A549 (cell line): ENCODE data around the gene ZNF335.

ENCODE experiments used
- CEBPB ChIP-seq, 2 experiments: fragments of >200 bp in 1 of 2; sonication (Bioruptor Twin) in 1 of 2; formaldehyde crosslinking in 1 of 2; IDR thresholded peaks; 2 replicates each; pipeline ENCODE4 v1.6.1; 2012 to 2016
- EP300 ChIP-seq, 2 experiments: fragments of >200 bp; sonication (Bioruptor Twin); formaldehyde crosslinking; IDR thresholded peaks; 2 replicates in 1 of 2; 3 replicates in 1 of 2; pipeline ENCODE4 v1.6.1; 2016 to 2017
- FOSL2 ChIP-seq, 2 experiments: fragments of 450-650 bp in 1 of 2; fragments of >200 bp in 1 of 2; sonication (Bioruptor Twin) in 1 of 2; formaldehyde crosslinking; IDR thresholded peaks; 2 replicates each; pipeline versions ENCODE4 v1.5.0 to v1.6.1; 2016 to 2020; ENCODE audit warnings: mild to moderate bottlenecking in 1 of 2, moderate library complexity in 1 of 2
- HOXA7 ChIP-seq: fragments of 250-450 bp; sonication (Bioruptor Pico); IDR thresholded peaks from 2 replicates; pipeline ENCODE4 v1.5.0; 2020; ENCODE audit warnings: mild to moderate bottlenecking, moderate library complexity
- HOXB5 ChIP-seq: fragments of 250-450 bp; sonication (Bioruptor Pico); IDR thresholded peaks from 2 replicates; pipeline ENCODE4 v1.5.0; 2020; ENCODE audit warnings: mild to moderate bottlenecking, moderate library complexity
- JUN ChIP-seq, 2 experiments: fragments of >200 bp; sonication (Bioruptor Twin); formaldehyde crosslinking; IDR thresholded peaks; 2 replicates in 1 of 2; 3 replicates in 1 of 2; pipeline ENCODE4 v1.6.1; 2016 to 2017
- NPAS2 ChIP-seq: fragments of 250-450 bp; sonication (Bioruptor Pico); IDR thresholded peaks from 2 replicates; pipeline ENCODE4 v1.8.0; 2022; ENCODE audit warnings: mild to moderate bottlenecking, moderate library complexity, borderline replicate concordance
- PHF8 ChIP-seq: fragments of 200-600 bp; sonication (generic); IDR thresholded peaks from 2 replicates; pipeline ENCODE4 v1.6.1; 2016; ENCODE audit warnings: low read depth, mild to moderate bottlenecking, antibody characterized with exemption, moderate library complexity, borderline replicate concordance
- POLR2A ChIP-seq: IDR thresholded peaks from 2 replicates; pipeline ENCODE4 v1.6.1; 2012; ENCODE audit warnings: mild to moderate bottlenecking, low read length
- REST ChIP-seq: fragments of 200-600 bp; sonication (generic); IDR thresholded peaks from 2 replicates; pipeline ENCODE4 v1.6.1; 2016; ENCODE audit warnings: antibody characterized with exemption, mild to moderate bottlenecking, moderate library complexity
- RNF2 ChIP-seq: fragments of 200-600 bp; sonication (generic); IDR thresholded peaks from 2 replicates; pipeline ENCODE4 v1.6.1; 2016; ENCODE audit warnings: low read depth, mild to moderate bottlenecking, antibody characterized with exemption, moderate library complexity, borderline replicate concordance
- ZSCAN20 ChIP-seq: fragments of 250-450 bp; sonication (Bioruptor Pico); IDR thresholded peaks from 2 replicates; pipeline ENCODE4 v1.8.0; 2022; ENCODE audit warnings: mild to moderate bottlenecking, moderate library complexity
- TF ChIP-seq, protein P1 (sequence below): fragments of >200 bp; sonication (Bioruptor Twin); formaldehyde crosslinking; IDR thresholded peaks from 3 replicates; pipeline ENCODE4 v1.5.1; 2016

GRCh38 chr20:46013829-46014516, 42.0 kb upstream of the ZNF335 start:
- TF ChIP-seq NPAS2 (CRISPR knock-in tag) (no peak), POLR2A (0 out of 2 replicates have a peak, but pooled peaks have one; percentile 23), FOSL2 (IDR thresholded peaks at IDR 0.05) (no peak), FOSL2 (CRISPR knock-in tag; IDR thresholded peaks at IDR 0.05) (no peak), PHF8 (no peak), REST (no peak), RNF2 (peak; percentile 51; the same call in 1 of the 2 replicates), JUN (IDR thresholded peaks at IDR 0.05) (no peak), CEBPB (IDR thresholded peaks at IDR 0.05) (no peak), EP300 (IDR thresholded peaks at IDR 0.05) (no peak), HOXB5 (CRISPR knock-in tag) (no peak), ZSCAN20 (no peak), HOXA7 (CRISPR knock-in tag) (no peak)
- TF ChIP-seq, protein P1, sequence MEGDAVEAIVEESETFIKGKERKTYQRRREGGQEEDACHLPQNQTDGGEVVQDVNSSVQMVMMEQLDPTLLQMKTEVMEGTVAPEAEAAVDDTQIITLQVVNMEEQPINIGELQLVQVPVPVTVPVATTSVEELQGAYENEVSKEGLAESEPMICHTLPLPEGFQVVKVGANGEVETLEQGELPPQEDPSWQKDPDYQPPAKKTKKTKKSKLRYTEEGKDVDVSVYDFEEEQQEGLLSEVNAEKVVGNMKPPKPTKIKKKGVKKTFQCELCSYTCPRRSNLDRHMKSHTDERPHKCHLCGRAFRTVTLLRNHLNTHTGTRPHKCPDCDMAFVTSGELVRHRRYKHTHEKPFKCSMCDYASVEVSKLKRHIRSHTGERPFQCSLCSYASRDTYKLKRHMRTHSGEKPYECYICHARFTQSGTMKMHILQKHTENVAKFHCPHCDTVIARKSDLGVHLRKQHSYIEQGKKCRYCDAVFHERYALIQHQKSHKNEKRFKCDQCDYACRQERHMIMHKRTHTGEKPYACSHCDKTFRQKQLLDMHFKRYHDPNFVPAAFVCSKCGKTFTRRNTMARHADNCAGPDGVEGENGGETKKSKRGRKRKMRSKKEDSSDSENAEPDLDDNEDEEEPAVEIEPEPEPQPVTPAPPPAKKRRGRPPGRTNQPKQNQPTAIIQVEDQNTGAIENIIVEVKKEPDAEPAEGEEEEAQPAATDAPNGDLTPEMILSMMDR, result peak; percentile 74
